HG03565 (cell line): ENCODE results near the gene NAV1.

Experiments
- ATAC-seq: cut with Tn5 transposase; IDR thresholded peaks from one replicate; pipeline ENCODE4 v1.9.1; 2021; ENCODE audit warnings: mild to moderate bottlenecking, moderate library complexity; ENCODE audit not compliant: unreplicated experiment

NAV1 gene

GRCh38 chr1:201525193-201525778 is 13.6 kb upstream of the NAV1 start:
- ATAC-seq: no peak

DNA sequence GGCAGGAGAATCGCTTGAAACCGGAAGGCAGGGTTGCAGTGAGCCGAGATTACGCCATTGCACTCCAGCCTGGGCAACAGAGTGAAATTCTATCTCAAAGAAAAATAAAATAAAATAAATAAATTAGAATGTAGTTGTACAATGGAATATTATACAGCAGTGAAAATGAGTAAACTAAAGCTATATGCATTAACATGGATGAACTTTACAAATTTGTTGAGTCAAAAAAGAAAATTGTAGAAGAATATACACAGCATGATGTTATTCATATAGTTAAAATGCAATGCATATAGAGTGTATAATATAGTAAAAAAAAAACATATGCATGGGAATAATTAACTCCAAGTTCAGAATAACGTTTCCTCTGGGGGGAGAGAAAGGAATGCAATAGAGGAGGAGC is 11.0 kb upstream of the NAV1 start:
- no peak for ATAC-seq

GRCh38 chr1:201528631-201529252 is 10.2 kb upstream of the NAV1 start:
- ATAC-seq: no peak

DNA sequence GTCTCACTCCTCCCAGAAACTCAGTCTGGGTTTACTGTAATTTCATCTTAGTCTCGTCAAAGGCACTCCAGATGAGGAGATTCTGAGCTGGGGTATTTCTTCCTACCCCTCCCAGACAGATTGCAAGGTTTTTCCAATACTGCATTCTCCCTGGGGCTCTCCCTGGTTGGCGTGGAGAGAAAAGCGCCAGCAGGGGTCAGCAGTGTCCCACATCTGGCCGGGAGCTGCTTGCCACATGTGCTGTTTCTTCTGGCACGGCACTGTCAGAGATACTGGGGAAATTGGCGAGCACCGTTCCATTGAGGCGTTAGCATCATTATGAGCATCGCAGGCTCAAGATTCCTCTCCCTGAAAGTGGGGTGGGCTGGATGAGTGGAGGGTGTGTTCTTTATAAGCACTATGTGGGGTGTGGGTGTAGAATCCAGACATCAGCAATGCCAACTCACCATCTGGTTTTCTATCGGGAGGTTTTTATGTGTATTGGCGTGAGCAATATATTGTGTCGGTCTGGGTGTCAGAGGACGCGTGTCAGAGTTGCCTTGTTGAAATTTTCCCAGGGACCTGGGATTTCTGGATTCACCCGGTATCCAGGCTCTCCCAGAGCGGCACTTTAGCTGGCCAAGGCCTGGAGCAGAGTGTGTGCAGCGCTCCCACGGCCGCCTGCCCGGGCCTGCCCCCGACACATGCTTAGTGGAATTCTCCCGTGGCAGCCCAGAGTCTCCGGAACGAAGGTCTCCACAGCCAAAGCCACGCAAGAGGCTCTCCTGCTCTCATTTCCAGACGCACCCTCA is 8.0 kb upstream of the NAV1 start:
- no peak for ATAC-seq

DNA sequence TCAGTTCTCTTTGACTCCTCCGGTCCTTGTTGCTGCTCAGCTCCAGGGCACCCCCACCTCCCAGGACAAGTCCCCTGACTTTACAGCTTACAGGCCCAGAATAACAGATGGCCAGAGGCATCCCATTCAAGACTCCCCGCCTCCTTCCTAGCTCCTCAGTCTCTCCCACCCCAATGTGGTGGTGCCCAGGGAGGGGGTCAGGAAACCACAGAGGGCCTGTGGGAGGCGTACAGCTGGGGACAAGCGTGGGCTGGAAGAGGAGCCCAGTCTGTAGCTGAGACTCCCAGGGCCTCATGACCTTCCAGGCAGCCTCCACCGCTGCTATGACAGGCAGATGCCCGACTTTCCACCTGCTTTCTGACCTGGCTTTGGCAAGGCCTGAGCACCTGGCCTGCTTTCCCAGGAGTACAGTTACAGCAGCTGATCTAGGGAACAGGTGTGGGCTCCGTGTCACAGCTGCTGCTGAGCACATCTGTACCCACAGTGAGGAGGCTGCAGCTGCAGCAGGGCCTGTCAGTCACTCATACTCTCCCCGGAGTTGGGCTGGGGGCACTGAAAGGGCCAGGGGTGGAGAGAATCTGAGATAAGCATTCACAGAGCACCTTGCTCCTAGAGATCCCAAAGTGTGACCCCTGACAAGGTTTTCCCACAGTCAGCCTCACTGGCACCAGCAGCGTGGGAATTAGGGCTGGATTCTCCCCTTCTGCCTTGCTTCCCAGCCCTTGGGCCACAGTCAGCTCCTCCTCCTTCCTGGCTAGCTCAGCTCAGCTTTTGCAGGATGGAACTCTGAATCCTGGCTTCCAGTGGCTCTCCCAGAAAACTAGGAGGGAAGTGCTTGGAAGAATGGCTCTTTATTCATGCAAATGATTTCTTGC is 7.1 kb upstream of the NAV1 start:
- ATAC-seq: no peak

GRCh38 chr1:201533836-201534235 is 5.1 kb upstream of the NAV1 start:
- no peak for ATAC-seq

DNA sequence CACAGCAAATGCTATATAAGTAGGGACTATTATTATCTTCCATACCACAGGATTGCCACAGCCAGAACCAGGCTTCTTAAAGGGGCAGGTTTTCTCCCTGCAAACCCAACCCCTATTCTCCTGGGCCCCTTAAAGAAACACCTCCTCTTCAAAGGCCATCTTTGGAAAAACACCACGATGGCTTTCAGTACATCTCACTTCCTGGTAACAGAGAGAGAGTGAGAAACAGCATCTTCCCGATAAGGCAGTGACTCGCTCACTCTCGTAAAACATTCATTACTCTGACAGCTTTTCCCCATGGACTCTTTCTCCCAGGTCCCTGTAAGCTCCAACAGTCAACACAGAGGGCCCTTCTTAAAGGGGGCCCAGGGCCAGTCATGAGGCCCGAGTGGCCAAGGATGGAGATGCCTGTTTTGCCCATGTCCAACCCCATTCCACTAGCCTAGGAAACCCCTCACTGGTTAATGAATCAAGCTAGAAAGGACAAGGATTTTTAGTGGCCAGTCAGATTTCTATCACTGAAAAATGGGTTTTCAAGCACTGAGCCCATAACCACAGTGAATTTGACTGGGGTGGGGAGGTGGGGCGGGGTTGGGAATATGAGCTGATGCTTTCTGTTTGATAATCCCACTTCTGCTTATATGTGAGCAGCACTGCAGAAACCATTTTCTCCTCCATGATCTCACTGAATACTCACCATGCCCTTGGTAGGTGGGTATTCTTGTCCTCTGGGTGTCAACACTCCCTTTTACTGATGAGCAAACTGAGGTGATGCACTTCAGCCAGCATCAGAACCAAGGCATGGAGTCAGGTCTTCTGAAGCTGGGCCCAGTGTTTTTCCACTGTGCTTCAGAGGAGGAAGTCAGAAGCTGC is 3.6 kb upstream of the NAV1 start:
- no peak for ATAC-seq

DNA sequence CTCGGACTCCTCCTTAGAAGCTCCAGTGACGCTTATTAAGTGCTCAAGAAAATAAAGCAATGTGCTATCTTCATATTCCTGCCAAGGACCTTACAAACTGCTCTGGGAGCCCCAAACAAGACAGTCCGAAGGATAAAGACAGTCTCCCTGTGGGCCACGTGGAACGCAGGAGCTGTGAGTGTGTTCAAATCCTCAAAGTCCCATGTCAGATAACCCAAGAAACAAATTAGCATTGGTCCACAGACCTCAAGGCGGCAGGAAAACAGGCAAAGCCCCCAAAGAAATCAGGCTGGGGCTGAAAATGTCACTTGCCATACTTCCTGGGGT is 3.0 kb upstream of the NAV1 start:
- no peak for ATAC-seq

GRCh38 chr1:201536558-201536957 is 2.4 kb upstream of the NAV1 start:
- ATAC-seq: no peak

DNA sequence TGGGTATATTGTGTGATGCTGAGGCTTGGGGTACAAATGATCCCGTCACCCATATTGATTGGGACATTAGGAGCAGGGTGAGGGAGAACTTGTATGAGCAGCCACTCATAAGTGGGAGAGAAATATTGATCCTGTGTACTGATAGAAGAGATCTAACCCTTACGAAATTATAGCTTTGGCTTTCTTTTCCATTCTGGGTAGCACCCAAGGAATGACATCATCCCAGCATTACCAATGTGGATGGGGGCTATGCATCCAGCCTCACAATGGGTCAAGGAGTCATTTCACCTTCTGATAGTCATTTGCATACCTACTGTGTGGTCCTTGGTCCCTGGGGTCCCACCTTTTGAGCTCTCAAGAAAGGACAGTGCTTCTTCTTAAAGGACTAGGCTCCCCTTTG is 1.9 kb upstream of the NAV1 start:
- no peak for ATAC-seq

GRCh38 chr1:201537467-201537866 is 1.5 kb upstream of the NAV1 start:
- no peak for ATAC-seq

DNA sequence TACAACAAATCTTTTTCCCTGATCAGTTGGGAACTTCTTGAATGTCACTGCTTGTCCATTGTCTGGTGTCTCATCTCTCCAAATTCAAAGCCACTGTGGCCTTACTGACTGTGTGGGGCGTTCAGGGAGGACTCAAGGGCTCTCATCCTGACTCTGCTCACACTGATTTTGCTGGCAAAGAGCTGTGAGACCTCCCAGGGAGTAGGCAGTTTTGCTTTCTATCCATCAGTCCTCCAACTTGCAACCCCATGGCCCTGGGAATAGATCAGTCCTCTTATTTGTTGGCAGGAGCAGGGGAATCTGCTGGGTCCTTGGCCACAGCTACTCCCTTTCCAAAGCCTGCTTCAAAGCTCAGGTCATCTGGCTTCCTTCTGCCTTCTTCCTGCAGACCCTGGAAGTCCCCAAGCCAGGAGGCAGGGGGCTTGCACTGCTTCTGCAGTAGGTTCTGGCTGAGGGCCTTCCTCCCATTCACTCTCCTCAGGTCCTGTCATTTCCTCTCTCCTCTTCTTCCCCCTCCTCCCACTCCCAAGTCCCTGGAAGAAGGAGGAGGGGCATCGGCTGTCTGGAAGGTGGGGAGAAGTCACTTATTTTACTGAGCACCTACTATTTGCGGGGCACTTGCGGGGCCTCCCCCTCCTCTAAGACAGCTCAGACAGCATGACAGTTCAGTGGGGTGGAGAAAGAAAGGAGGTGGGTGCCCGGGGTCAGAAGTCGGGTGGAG is 876 bp upstream of the NAV1 start:
- ATAC-seq: no peak

GRCh38 chr1:201539561-201540431 is 869 bp downstream of the NAV1 start:
- no peak for ATAC-seq

DNA sequence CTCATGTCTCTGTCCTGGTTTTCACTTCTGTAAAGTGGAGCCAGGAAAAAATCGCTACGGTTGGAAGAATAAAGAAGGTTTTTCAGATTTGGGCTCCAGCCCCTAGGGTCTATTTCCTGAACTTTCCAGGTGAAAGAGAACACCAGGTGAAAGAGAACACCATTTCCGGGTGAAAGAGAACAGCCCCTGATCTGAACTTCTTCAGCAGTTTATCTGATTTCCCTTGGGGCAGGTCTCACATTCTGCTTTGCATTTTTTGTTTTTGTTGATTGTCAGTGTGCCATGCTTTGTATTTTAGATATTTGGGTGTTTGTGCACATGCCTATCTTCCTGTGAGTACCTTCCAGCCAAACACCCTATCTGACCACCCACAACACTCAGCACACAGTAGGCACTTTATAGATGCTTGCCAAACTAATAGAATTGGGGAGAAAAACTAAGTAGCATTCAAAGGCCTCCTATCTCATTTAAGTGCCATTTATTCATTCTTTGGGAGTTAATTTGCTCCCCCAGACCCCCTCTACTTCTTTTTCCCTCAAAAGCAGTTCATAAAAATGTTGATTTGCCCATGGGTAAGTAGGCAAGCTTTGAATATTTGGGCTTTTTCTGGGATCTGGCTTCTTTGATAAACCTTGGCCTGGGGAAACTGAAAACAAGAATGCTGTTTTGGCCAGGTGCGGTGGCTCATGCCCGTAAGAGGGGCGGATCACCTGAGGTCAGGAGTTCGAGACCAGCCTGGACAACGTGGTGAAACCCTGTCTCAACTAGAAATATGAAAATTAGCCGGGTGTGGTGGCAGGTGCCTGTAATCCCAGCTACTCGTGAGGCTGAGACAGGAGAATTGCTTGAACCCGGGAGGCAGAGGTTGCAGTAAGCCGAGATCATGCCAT is 2.2 kb downstream of the NAV1 start:
- ATAC-seq: no peak

GRCh38 chr1:201542309-201543035 is 3.5 kb downstream of the NAV1 start:
- no peak for ATAC-seq

GRCh38 chr1:201543871-201544642 is 5.1 kb downstream of the NAV1 start:
- ATAC-seq: no peak

GRCh38 chr1:201544710-201545109 is 5.8 kb downstream of the NAV1 start:
- no peak for ATAC-seq
